ENCODE results near the gene MRC1.

MRC1 gene

DNA sequence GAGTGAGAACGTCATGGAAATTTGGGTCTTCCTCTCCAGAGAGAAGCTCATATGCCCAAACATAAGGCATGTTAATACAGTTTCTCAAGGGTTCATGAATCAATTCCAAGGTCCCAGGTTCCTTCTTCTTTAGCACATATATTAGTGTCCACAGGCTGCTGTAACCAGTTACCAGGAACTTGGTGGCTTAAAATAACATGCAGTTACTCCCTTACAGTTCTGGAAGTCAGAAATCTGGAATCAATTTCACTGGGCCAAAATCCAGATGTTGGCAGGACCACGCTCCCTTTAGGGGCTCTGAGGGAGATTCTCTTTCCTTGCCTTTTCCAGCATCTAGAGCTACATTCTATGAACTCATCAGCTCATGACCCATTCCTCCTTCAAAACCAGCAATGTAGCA, 64.8 kb downstream of the MRC1 start (continued):
- TF ChIP-seq, protein P1, sequence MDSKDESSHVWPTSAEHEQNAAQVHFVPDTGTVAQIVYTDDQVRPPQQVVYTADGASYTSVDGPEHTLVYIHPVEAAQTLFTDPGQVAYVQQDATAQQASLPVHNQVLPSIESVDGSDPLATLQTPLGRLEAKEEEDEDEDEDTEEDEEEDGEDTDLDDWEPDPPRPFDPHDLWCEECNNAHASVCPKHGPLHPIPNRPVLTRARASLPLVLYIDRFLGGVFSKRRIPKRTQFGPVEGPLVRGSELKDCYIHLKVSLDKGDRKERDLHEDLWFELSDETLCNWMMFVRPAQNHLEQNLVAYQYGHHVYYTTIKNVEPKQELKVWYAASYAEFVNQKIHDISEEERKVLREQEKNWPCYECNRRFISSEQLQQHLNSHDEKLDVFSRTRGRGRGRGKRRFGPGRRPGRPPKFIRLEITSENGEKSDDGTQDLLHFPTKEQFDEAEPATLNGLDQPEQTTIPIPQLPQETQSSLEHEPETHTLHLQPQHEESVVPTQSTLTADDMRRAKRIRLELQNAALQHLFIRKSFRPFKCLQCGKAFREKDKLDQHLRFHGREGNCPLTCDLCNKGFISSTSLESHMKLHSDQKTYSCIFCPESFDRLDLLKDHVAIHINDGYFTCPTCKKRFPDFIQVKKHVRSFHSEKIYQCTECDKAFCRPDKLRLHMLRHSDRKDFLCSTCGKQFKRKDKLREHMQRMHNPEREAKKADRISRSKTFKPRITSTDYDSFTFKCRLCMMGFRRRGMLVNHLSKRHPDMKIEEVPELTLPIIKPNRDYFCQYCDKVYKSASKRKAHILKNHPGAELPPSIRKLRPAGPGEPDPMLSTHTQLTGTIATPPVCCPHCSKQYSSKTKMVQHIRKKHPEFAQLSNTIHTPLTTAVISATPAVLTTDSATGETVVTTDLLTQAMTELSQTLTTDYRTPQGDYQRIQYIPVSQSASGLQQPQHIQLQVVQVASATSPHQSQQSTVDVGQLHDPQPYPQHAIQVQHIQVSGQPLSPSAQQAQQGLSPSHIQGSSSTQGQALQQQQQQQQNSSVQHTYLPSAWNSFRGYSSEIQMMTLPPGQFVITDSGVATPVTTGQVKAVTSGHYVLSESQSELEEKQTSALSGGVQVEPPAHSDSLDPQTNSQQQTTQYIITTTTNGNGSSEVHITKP (tag by site-specific recombination; IDR thresholded peaks at IDR 0.05), result no peak
- no peak for TF ChIP-seq ZFP69B (tag by site-specific recombination; IDR thresholded peaks at IDR 0.05)

DNA sequence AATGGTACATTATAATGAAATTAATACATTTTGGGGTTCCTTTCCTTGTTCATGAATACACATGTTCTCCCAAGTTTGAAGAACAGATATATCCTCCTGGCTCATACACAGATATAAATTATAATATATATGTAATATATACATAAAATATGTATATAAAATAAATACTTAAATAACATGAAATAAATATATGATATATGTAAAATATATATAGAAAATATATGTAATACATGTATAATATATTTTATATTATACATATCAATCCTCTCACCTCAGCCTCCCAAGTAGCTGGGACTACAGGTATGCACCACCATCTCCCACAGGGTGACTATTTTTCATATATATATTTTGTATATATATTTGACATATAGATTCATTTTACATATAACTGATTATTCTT, 68.0 kb downstream of the MRC1 start:
- Histone ChIP-seq H3K9me3 (ENCODE audit: control insufficient read depth, insufficient read depth, low read depth, low read length) (no peaks in the 10 kb centered on the region), H3K4me1 (ENCODE audit: control insufficient read depth, insufficient read depth, low read length) (no peaks in the 10 kb centered on the region), H3K4me3 (ENCODE audit: low read depth, low read length) (no peak overlapping the region), H3K27ac (ENCODE audit: extremely low read depth, low read depth, low read length) (no peak overlapping the region), H3K36me3 (ENCODE audit: control insufficient read depth in 2 of 2, insufficient read depth in 1 of 2, low read length in 2 of 2) (no peaks in the 10 kb centered on the region)
- ChIA-PET CTCF (no interaction called here), POLR2A (no interaction called here)
- TF ChIP-seq, protein P2, sequence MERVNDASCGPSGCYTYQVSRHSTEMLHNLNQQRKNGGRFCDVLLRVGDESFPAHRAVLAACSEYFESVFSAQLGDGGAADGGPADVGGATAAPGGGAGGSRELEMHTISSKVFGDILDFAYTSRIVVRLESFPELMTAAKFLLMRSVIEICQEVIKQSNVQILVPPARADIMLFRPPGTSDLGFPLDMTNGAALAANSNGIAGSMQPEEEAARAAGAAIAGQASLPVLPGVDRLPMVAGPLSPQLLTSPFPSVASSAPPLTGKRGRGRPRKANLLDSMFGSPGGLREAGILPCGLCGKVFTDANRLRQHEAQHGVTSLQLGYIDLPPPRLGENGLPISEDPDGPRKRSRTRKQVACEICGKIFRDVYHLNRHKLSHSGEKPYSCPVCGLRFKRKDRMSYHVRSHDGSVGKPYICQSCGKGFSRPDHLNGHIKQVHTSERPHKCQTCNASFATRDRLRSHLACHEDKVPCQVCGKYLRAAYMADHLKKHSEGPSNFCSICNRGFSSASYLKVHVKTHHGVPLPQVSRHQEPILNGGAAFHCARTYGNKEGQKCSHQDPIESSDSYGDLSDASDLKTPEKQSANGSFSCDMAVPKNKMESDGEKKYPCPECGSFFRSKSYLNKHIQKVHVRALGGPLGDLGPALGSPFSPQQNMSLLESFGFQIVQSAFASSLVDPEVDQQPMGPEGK (tag by site-specific recombination; IDR thresholded peaks at IDR 0.05), result no peak
- TF ChIP-seq ZNF133 (tag by site-specific recombination; IDR thresholded peaks at IDR 0.05) (no peak), ZNF24 (tag by site-specific recombination; IDR thresholded peaks at IDR 0.05) (no peak), ZNF792 (tag by site-specific recombination; IDR thresholded peaks at IDR 0.05) (no peak), ZNF791 (tag by site-specific recombination; IDR thresholded peaks at IDR 0.05) (no peak), ZNF2 (tag by site-specific recombination; IDR thresholded peaks at IDR 0.05) (no peak), ZNF473 (tag by site-specific recombination; IDR thresholded peaks at IDR 0.05) (no peak)
- TF ChIP-seq, protein P3, sequence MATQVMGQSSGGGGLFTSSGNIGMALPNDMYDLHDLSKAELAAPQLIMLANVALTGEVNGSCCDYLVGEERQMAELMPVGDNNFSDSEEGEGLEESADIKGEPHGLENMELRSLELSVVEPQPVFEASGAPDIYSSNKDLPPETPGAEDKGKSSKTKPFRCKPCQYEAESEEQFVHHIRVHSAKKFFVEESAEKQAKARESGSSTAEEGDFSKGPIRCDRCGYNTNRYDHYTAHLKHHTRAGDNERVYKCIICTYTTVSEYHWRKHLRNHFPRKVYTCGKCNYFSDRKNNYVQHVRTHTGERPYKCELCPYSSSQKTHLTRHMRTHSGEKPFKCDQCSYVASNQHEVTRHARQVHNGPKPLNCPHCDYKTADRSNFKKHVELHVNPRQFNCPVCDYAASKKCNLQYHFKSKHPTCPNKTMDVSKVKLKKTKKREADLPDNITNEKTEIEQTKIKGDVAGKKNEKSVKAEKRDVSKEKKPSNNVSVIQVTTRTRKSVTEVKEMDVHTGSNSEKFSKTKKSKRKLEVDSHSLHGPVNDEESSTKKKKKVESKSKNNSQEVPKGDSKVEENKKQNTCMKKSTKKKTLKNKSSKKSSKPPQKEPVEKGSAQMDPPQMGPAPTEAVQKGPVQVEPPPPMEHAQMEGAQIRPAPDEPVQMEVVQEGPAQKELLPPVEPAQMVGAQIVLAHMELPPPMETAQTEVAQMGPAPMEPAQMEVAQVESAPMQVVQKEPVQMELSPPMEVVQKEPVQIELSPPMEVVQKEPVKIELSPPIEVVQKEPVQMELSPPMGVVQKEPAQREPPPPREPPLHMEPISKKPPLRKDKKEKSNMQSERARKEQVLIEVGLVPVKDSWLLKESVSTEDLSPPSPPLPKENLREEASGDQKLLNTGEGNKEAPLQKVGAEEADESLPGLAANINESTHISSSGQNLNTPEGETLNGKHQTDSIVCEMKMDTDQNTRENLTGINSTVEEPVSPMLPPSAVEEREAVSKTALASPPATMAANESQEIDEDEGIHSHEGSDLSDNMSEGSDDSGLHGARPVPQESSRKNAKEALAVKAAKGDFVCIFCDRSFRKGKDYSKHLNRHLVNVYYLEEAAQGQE (tag by site-specific recombination; IDR thresholded peaks at IDR 0.05), result no peak
- TF ChIP-seq, protein P4, sequence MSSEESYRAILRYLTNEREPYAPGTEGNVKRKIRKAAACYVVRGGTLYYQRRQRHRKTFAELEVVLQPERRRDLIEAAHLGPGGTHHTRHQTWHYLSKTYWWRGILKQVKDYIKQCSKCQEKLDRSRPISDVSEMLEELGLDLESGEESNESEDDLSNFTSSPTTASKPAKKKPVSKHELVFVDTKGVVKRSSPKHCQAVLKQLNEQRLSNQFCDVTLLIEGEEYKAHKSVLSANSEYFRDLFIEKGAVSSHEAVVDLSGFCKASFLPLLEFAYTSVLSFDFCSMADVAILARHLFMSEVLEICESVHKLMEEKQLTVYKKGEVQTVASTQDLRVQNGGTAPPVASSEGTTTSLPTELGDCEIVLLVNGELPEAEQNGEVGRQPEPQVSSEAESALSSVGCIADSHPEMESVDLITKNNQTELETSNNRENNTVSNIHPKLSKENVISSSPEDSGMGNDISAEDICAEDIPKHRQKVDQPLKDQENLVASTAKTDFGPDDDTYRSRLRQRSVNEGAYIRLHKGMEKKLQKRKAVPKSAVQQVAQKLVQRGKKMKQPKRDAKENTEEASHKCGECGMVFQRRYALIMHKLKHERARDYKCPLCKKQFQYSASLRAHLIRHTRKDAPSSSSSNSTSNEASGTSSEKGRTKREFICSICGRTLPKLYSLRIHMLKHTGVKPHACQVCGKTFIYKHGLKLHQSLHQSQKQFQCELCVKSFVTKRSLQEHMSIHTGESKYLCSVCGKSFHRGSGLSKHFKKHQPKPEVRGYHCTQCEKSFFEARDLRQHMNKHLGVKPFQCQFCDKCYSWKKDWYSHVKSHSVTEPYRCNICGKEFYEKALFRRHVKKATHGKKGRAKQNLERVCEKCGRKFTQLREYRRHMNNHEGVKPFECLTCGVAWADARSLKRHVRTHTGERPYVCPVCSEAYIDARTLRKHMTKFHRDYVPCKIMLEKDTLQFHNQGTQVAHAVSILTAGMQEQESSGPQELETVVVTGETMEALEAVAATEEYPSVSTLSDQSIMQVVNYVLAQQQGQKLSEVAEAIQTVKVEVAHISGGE (tag by site-specific recombination; conservative IDR thresholded peaks at IDR 0.05; ENCODE audit: low read depth), result no peak

Data from HEK293 (cell line).